ENCODE measurements around the gene MAPKAP1.

The MAPKAP1 gene

GRCh38 chr9:125529589-125530515, 177.2 kb downstream of the MAPKAP1 start:
- no peak for DNase-seq

- DNase-seq: no peak
These were observed 177.9 kb downstream of the MAPKAP1 start for GRCh38 chr9:125529107-125529506.

GRCh38 chr9:125527471-125528002, 179.5 kb downstream of the MAPKAP1 start:
- no peak for DNase-seq

- no peak for DNase-seq
These were observed 180.9 kb downstream of the MAPKAP1 start for GRCh38 chr9:125525921-125526631.

GRCh38 chr9:125524583-125525355, 182.2 kb downstream of the MAPKAP1 start:
- DNase-seq: no peak

- no peak for DNase-seq
These were observed 183.3 kb downstream of the MAPKAP1 start for GRCh38 chr9:125523681-125524080.

GRCh38 chr9:125522328-125522725, 184.7 kb downstream of the MAPKAP1 start:
- no peak for DNase-seq

GRCh38 chr9:125521462-125522327, 185.3 kb downstream of the MAPKAP1 start:
- DNase-seq: no peak

- DNase-seq: no peak
These were observed 187.3 kb downstream of the MAPKAP1 start for GRCh38 chr9:125519734-125520133.

GRCh38 chr9:125517577-125517976, 189.4 kb downstream of the MAPKAP1 start:
- DNase-seq: no peak

GRCh38 chr9:125515983-125516940, 190.7 kb downstream of the MAPKAP1 start:
- DNase-seq: no peak

GRCh38 chr9:125515281-125515680, 191.7 kb downstream of the MAPKAP1 start:
- DNase-seq: no peak

GRCh38 chr9:125514468-125514867, 192.5 kb downstream of the MAPKAP1 start:
- DNase-seq: no peak

GRCh38 chr9:125513668-125514413, 193.2 kb downstream of the MAPKAP1 start:
- DNase-seq: no peak

GRCh38 chr9:125513303-125513667, 193.7 kb downstream of the MAPKAP1 start:
- no peak for DNase-seq

GRCh38 chr9:125511789-125512660, 195.0 kb downstream of the MAPKAP1 start:
- DNase-seq: no peak

- no peak for DNase-seq
These were observed 196.0 kb downstream of the MAPKAP1 start for GRCh38 chr9:125510980-125511379.

GRCh38 chr9:125509476-125509875, 197.5 kb downstream of the MAPKAP1 start:
- DNase-seq: no peak

GRCh38 chr9:125508249-125508648, 198.8 kb downstream of the MAPKAP1 start:
- DNase-seq: no peak
